ENCODE data around the gene SMCO2. TPM values are rescaled to one million over a fixed set of nuclear protein-coding genes. Genes with fewer than 3 reads are reported as not detected.

Gene SMCO2
- total and polyA plus RNA-seq, 2 of the 8 experiments (the other 6 are each of a cell fraction or from before 2014, with no cell fraction given) = 0.24 to 0.80 TPM

DNA sequence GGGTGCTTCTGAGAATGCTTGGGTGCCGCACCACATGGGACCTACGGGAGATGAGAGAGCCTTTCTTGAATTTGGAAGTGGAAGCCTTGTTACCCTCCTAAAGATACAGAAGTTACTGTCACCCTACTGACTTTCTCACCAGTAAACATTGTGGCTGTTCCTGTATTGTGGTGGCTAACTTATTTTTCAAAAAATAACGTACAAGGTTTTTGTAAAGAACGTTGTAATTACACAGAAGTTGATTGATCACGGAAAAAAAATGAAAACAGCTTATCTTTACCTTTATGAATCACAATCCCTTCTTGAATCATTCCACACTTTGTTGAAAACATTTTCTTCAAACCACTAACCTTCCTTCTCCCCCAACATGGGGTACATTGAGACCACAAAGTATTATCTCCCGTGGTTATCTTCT is 55.5 kb downstream of the SMCO2 start:
- Histone ChIP-seq H4K8ac (ENCODE audit: extremely low read depth, insufficient read depth, low read length) (no peak overlapping the region), H2BK20ac (ENCODE audit: low read length) (no peak overlapping the region), H4K91ac (replicated peaks; ENCODE audit: insufficient read length, low read length) (no peak overlapping the region), H3K36me3 (ENCODE audit: control insufficient read depth in 2 of 4, insufficient read depth in 4 of 4, low read length in 3 of 4) (no peaks in the 10 kb centered on the region), H3K14ac (ENCODE audit: insufficient read length) (no peak overlapping the region), H3K27me3 (replicated peaks in 1 of 4; ENCODE audit: control insufficient read depth in 3 of 4, extremely low read depth in 1 of 4, insufficient read depth in 3 of 4, low read length in 3 of 4) (no peaks in the 10 kb centered on the region), H4K20me1 (replicated peaks in 1 of 2; ENCODE audit: control insufficient read depth in 1 of 2, insufficient read depth in 2 of 2, low read length in 2 of 2) (no peaks in the 10 kb centered on the region), H3K27ac (ENCODE audit: low read depth, low read length) (no peak overlapping the region), H3K23me2 (ENCODE audit: low read depth, low read length) (no peaks in the 10 kb centered on the region), H2BK12ac (ENCODE audit: low read depth, low read length) (no peak overlapping the region), H2BK15ac (ENCODE audit: low read length) (no peak overlapping the region), H2AK5ac (ENCODE audit: low read depth, low read length) (no peak overlapping the region), H3K4me2 (ENCODE audit: insufficient read depth in 1 of 2, low read depth in 2 of 2, low read length in 2 of 2) (no peak overlapping the region), H2BK120ac (replicated peaks; ENCODE audit: low read depth, low read length) (no peak overlapping the region), H3K4me3 (ENCODE audit: extremely low read depth in 1 of 4, insufficient read depth in 2 of 4, low read depth in 3 of 4, low read length in 4 of 4) (no peak overlapping the region), H2BK5ac (ENCODE audit: low read depth, low read length) (no peak overlapping the region), H3K4ac (replicated peaks; ENCODE audit: insufficient read length, low read depth, low read length) (no peak overlapping the region), H3K9me3 (ENCODE audit: insufficient read depth in 2 of 2, low read depth in 1 of 2, low read length in 1 of 2) (no peaks in the 10 kb centered on the region), H3K79me2 (ENCODE audit: control insufficient read depth in 1 of 2, insufficient read depth in 2 of 2, low read length in 2 of 2) (no peaks in the 10 kb centered on the region), H3K9ac (replicated peaks in 1 of 4; ENCODE audit: extremely low read depth in 1 of 4, low read depth in 3 of 4, low read length in 3 of 4) (no peak overlapping the region), H3K4me1 (replicated peaks in 1 of 4; ENCODE audit: control insufficient read depth in 3 of 4, insufficient read depth in 4 of 4, low read length in 3 of 4) (no peaks in the 10 kb centered on the region; a peak in 2 of 7 replicates), H3K23ac (ENCODE audit: insufficient read length) (no peak overlapping the region), H4K5ac (ENCODE audit: insufficient read length, low read depth, low read length) (no peak overlapping the region), H3K18ac (ENCODE audit: extremely low read depth, low read length) (no peak overlapping the region), H3K56ac (replicated peaks; ENCODE audit: insufficient read length, low read depth, low read length) (no peak overlapping the region), H2AFZ (ENCODE audit: low read length) (no peak overlapping the region), H3K79me1 (ENCODE audit: low read depth, low read length) (no peaks in the 10 kb centered on the region)
- 95% methylated on average over 6 of the region's 6 CpGs; no CpG with 5 or more reads in 1 of the 2 experiments for WGBS, 2 experiments (ENCODE audit: extremely low coverage in 1 of 2, insufficient coverage in 1 of 2, insufficient read length in 1 of 2, insufficient replicate concordance in 2 of 2, low coverage in 1 of 2, low lambda C conversion rate in 2 of 2, missing lambda C conversion rate in 1 of 2)
- ChIA-PET POLR2A (ENCODE audit: partially characterized antibody) (no interaction called here), CTCF (ENCODE audit: partially characterized antibody) (no interaction called here)
- FAIRE-seq (no peak), DNase-seq (ENCODE audit: low read depth in 1 of 2, low spot score in 2 of 2) (no peak)
- TF ChIP-seq GABPA (IDR thresholded peaks at IDR 0.05; ENCODE audit: borderline replicate concordance, insufficient read depth, low read length) (no peak), HDAC2 (IDR thresholded peaks at IDR 0.05; ENCODE audit: borderline replicate concordance in 1 of 2, low read depth in 2 of 2, low read length in 2 of 2) (no peak), PHF8 (conservative IDR thresholded peaks at IDR 0.05; ENCODE audit: low read depth, low read length) (no peak), TEAD4 (IDR thresholded peaks at IDR 0.05; ENCODE audit: low read depth, low read length) (no peak), NRF1 (IDR thresholded peaks at IDR 0.05; ENCODE audit: low read depth, low read length) (no peak), ATF3 (IDR thresholded peaks at IDR 0.05; ENCODE audit: insufficient read depth, low read depth, low read length) (no peak), POLR2A (IDR thresholded peaks at IDR 0.05; ENCODE audit: control extremely low read depth in 1 of 2, low read depth in 2 of 2, low read length in 2 of 2) (no peak), TBP (IDR thresholded peaks at IDR 0.05; ENCODE audit: low read depth, low read length) (no peak), SP2 (IDR thresholded peaks at IDR 0.05; ENCODE audit: low read length) (no peak), RXRA (IDR thresholded peaks at IDR 0.05; ENCODE audit: insufficient read depth, low read depth, low read length) (no peak), RNF2 (IDR thresholded peaks at IDR 0.05; ENCODE audit: borderline replicate concordance, low read depth, low read length, missing control alignments, poor library complexity, severe bottlenecking) (no peak), YY1 (IDR thresholded peaks at IDR 0.05; ENCODE audit: low read depth, low read length) (no peak), POU5F1 (IDR thresholded peaks at IDR 0.05; ENCODE audit: low read depth, low read length) (no peak)

Measured in H1 (cell line).